KOPT-K1 (cell line): Measurements from ENCODE around the gene TMEM128.

Experiments
- H3K27ac ChIP-seq: fragments of 200-600 bp; sonication (generic); 2 replicates; pipeline ENCODE4 v1.5.1; 2016; ENCODE audit warnings: antibody characterized with exemption, mild to moderate bottlenecking, low read depth, low read length; ENCODE audit not compliant: poor library complexity, severe bottlenecking
- H3K36me3 ChIP-seq: fragments of 200-600 bp; sonication (generic); 2 replicates; pipeline ENCODE4 v1.5.1; 2017; ENCODE audit warnings: antibody characterized with exemption, mild to moderate bottlenecking, low read length, moderate library complexity; ENCODE audit not compliant: insufficient read depth
- H3K9me3 ChIP-seq: fragments of 200-600 bp; sonication (generic); 2 replicates; pipeline ENCODE4 v1.5.1; 2017; ENCODE audit warnings: antibody characterized with exemption, low read length, mild to moderate bottlenecking; ENCODE audit not compliant: insufficient read depth, poor library complexity, severe bottlenecking

TMEM128 gene, protein sequence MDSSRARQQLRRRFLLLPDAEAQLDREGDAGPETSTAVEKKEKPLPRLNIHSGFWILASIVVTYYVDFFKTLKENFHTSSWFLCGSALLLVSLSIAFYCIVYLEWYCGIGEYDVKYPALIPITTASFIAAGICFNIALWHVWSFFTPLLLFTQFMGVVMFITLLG

DNA sequence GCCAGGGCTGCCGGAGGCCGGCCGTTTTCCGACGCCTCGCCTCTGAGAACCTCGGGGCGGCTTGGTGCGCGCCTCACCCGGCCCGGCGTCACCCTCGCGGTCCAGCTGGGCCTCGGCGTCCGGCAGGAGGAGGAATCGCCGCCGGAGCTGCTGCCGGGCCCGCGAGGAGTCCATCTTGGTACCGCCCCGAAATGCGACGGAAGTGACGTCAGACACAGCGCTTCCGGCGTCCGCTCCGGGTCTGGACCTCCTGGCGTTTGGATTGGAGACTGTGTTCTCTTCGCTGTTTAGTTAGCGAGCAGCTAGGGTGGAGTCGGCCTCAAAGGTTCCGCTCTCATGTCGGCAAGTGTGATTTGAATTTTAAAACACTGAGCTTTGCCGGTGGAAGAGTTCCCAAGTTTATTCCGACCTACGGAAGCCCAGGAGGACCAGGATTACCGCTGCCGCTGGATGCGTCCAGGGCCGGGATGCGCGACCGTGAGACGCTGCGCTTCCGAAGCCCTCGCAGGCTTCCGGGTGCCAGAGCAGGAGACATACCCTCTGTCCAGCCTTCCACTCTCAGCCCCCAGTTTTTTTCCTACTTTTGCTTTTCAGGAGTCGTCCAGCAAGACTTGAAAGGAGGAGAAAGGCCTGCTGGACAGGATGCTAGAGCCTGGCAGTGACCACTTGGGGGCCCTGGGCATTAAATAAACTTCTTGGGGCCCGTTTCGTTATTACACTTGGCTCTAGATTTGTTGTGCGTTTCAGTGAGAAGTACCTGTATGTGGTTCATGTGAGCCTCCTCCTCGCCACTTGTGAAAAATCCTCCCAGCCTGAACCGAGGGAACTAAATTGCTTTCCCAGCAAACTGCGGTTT is at the start of gene TMEM128:
Gene TMEM128 (minus strand): TSS at position 195 of the 856 bp plus-strand sequence. CDS start 21 bp downstream, at position 174.
- no peaks in the 10 kb centered on the region for H3K9me3 ChIP-seq
- peak within 1 kb of the TSS; percentile 79 for H3K27ac ChIP-seq
- peaks cover 28% of the 10 kb centered on the region for H3K36me3 ChIP-seq

DNA sequence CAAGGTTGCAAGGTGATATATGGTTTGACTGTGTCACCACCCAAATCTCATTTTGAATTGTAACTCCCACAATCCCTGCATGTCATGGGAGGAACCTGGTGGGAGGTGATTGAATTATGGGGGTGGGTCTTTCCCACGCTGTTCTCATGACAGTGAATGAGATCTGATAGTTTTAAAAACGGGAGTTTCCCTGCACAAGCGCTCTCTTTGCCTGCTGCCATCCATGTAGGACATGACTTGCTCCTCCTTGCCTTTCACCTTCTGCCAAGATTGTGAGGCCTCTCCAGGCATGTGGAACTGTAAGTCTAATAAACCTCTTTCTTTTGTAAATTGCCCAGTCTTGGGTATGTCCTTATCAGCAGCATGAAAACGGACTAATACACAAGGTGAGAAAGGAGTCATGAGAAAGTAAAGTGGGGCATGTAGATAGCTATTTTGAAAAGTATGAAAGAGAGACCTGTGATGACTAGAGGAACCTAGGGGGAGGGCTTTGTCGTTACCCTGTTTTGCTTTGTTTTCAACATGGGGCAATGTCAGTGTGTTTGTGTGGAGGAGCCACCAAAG is 48.3 kb upstream of the TMEM128 start:
- peaks cover 13% of the 10 kb centered on the region for H3K9me3 ChIP-seq
- H3K27ac ChIP-seq: no peak overlapping the region
- peaks cover 21% of the 10 kb centered on the region; the same call in 1 of the 2 replicates for H3K36me3 ChIP-seq

DNA sequence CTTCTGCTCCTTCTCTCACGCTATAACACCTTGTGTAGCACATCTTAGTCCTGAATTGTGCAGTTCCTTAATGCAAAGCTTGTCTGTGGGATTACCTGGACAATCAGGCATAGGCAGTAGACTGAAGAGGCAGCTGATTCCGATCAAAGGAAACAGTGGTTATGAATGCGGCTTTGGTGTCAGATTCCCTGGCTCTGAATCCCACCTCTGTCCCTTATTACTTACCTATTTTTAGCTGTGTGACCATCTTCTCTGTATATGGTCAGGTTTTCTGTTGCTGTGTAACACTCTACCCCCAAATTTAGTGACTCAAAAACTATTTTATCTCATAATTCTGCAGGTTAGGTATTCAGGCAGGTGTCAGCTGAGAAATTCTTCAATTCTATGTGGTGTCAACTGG is 45.3 kb upstream of the TMEM128 start:
- H3K36me3 ChIP-seq: peaks cover 6% of the 10 kb centered on the region; the same call in 1 of the 2 replicates
- H3K9me3 ChIP-seq: peaks cover 13% of the 10 kb centered on the region
- no peak overlapping the region for H3K27ac ChIP-seq

DNA sequence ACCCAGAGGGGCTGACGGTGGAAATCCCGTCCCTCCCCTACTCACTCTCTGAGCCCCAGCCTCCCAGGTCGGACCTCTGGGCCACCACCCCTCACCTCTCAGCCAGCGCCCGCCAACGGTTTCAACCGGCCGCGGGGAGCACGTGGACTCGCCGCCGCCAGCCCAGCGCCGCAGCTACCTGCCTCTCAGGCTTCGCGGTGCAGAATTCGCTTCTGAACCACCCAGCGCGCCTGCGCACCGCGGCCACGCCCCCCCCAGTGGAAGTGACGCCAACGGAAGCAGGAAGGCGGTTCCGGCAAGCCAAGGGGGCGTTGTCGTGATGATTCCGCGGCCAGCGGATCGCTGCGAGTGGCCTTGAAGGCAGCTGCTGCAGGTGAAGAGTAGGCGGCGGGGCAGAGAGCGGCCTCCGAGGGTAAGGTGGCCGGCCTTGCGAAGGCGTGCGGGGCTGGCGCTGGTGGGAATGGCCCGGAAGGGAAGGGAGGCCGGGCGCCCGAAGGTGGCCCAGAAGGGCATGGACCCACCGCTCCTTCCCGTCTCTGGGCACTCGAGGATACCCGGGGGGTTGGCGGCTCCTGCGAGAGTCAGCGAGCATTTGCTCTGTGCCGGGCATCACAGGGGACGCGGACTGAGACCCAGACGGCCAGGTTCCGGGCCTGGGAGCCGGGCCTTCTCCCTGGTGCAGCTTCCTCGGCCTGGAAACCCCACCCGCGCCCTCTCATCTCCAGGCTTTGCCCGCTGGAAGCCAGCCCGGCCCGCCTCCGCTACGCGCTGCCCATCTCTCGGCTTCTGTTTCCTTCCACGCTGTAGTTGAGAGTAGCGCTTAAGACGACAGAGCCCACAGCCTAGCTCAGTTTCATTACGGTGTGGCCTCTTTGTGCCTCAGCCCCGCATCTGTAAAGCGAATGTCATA is 42.2 kb upstream of the TMEM128 start, which contains the start of the genes LYAR and ZBTB49:
Gene LYAR (minus strand): TSS at position 214 of the 910 bp plus-strand sequence. CDS start 6,412 bp downstream, outside the sequence.
Gene ZBTB49 (plus strand): TSS at position 311 of the 910 bp plus-strand sequence. CDS start 9,695 bp downstream, outside the sequence.
- peak within 1 kb of the TSS; percentile 80 for H3K27ac ChIP-seq
- peaks cover 28% of the 10 kb centered on the region for H3K36me3 ChIP-seq
- H3K9me3 ChIP-seq: peaks cover 3% of the 10 kb centered on the region

DNA sequence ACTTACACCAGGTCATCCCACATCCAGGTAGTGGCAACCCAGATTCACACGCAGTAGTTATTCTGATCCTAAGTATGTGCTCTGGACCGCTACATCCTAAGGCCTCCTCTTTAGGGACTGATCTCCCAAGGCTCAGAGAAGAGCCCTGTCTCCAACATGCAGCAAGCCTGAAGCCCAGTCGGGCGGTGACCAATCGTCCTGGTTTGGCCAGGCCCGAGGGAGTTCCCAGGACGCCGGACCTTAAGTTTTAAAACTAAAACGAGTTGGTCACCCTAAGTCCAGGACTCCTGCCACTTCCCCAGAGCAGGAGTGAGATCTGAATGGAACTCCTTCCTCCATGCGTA is 41.5 kb upstream of the TMEM128 start:
- Histone ChIP-seq H3K27ac (peak overlapping the region; percentile 80), H3K9me3 (no peaks in the 10 kb centered on the region)

DNA sequence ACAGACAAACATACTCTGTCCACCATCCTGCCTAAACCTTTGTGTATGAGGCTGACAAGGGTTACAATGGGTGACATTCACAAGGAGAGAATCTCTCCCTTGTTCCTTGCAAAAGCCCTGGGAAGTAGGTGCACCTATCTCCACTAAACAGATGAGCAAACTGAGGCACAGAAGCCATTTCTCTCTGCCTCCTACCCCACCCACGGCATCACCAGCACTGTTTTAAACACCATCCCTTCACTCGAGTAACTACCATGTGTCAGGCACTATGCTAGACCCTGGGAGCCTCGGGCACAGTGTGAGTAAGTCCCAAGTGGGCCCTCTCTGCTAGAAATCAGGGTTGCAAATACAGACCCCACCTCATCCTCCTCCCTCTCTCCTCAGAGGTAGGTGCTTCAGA is 41.0 kb upstream of the TMEM128 start:
- Histone ChIP-seq H3K27ac (peak overlapping the region; percentile 80), H3K9me3 (no peaks in the 10 kb centered on the region), H3K36me3 (peaks cover 39% of the 10 kb centered on the region)

More for the DNA sequence above, 41.5 kb upstream of the TMEM128 start:
- H3K36me3 ChIP-seq: peaks cover 34% of the 10 kb centered on the region

DNA sequence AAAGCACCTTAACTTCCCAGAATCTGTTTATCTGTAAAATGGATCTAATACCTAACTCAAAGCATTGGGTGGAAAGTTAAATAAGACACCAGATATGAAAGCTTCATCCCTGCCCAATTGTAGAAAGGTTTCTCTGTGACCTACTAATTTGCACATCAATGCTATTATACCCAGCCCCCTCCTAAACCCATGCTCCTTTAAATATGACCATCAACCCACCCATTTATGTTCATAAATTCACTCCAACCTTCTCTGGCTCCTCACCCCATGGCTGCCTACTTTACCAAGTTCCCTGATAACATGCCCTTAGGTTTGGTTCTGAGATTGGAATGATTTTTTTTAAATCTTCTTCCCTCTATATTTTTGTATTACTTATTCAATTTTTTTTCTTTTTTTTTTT is 40.1 kb upstream of the TMEM128 start:
- peaks cover 49% of the 10 kb centered on the region for H3K36me3 ChIP-seq
- H3K9me3 ChIP-seq: no peaks in the 10 kb centered on the region
- no peak overlapping the region for H3K27ac ChIP-seq

DNA sequence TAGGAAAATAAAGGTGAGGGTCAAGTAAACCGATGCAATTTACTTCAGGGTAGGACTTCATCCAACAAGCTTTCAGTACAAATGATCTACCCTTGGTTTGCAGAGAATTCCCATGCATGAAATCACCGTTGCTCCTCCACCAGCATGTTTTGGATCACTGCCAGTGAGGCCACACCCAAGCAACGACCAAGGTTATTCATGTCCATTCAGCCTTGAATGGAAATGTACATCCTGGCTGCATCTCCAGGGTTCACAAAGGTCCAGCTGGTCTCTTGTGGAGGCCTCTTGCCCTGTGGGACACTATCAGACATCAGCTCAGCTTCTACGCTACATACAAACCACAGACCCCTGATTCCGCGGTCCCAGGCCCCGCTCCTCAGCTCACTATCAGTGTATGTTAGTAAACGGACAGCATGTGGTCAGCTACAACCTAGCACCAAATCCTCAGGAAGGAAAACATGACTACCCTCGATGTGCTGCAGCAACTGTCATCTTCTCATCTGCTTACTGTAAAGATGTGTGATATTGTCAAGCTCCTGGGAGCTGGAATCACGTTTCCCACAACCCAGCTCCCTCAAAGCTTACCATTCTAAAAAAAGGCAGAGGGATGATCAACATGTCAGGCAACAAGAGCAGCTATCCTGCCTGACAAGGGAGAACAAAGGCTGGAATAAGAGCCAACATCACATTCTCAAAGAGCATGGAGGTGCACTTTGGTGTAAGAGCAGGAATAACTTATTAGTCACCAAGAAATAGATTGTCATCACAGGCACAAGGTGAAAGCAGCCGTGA is 37.0 kb upstream of the TMEM128 start:
- H3K9me3 ChIP-seq: no peaks in the 10 kb centered on the region
- no peak overlapping the region for H3K27ac ChIP-seq
- H3K36me3 ChIP-seq: peaks cover 74% of the 10 kb centered on the region

DNA sequence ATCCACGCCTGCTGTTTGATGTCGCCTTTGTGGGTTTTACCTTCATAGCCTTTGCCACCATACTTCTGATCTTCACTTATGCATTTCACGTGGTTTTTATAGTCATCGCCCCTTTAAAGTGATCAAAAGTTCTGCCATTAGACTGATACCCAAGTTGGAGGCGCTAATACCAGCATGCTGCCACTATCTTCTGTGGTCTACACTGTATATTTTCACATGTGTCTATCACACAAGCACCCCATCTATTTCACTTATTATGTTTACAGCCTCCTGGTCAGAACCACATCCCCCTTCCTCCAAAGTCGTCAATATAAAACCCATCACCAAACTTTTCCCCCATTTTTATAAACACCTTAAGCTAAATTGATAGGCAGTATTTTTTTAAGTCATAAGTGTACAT is 33.8 kb upstream of the TMEM128 start:
- Histone ChIP-seq H3K27ac (no peak overlapping the region), H3K9me3 (no peaks in the 10 kb centered on the region), H3K36me3 (peaks cover 98% of the 10 kb centered on the region)

DNA sequence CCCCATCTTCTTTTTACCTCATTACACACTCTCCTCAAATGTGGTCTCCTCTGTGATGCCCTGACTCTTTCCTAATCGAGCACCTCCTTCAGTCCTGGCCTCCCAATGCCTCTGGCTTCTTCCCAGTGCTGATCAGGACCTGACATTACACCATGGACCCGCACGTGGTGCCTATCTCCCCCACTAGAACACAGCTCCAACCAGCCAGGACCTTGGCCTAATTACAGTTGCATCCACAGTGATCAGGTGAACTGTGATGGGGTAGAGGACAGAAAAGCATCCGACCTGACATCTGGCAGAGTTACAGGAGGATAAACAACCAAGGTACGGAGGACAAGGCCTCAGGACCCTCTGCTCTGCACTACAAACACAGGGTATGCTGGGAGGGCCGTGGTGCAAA is 29.5 kb upstream of the TMEM128 start:
- Histone ChIP-seq H3K9me3 (no peaks in the 10 kb centered on the region), H3K36me3 (peaks cover 100% of the 10 kb centered on the region), H3K27ac (no peak overlapping the region)

DNA sequence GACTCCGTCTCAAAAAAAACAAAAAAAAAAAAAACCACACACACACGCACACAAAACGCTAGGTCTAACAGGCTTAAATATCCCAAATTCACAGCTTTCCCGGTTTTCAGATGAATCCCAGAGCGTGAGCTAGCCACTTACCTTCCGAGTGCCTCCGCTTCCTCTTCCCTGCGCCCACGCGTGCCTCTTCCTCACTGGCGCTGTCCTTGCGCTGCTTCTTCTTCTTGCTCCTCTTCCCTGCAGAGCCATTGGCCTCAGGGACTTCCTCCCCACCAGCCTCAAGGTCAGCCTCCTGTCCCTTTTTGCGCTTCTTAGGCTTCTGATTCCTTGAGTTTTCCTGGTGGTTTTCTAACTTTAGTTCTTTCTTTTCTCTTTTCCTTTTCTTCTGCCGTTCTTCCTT is 26.2 kb upstream of the TMEM128 start:
- H3K9me3 ChIP-seq: no peaks in the 10 kb centered on the region
- no peak overlapping the region for H3K27ac ChIP-seq
- peaks cover 97% of the 10 kb centered on the region for H3K36me3 ChIP-seq

DNA sequence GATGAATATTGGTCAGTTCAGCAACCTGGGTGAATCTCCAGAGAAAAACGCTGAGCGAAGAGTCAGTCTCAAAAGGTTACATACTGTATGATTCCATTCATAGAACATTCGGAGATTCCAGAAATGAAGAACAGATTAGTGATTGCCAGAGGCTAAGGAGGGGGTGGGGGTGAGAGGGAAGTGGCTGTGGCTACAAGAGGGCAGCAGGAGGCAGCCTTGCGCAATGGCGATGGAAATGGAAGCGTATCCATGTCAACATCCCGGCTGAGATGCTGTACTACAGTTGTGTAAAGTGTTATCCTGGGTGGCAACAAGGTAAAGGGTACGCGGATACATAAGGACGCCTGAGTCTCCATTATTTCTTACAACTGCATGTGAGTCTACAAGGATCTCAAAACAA is 23.9 kb upstream of the TMEM128 start:
- no peaks in the 10 kb centered on the region for H3K9me3 ChIP-seq
- H3K27ac ChIP-seq: no peak overlapping the region
- peaks cover 97% of the 10 kb centered on the region for H3K36me3 ChIP-seq

DNA sequence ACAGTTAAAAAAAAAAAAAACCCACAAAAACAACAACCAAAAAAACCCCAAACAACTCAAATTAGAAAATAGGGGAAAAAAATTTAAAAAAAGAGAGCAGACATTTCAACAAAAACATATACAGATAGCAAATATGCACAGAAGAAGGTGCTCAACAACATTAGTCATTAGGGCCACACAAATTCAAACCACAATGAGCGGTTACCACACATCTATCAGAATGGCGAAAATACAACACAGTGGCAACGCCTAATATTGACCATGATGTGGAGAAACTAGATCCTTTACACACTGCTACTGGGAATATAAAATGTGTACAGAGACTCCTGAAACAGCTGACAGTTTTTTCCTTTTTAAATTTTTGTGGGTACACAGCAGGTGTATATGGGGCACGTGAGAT is 22.5 kb upstream of the TMEM128 start:
- no peaks in the 10 kb centered on the region for H3K9me3 ChIP-seq
- no peak overlapping the region for H3K27ac ChIP-seq
- H3K36me3 ChIP-seq: peaks cover 90% of the 10 kb centered on the region

DNA sequence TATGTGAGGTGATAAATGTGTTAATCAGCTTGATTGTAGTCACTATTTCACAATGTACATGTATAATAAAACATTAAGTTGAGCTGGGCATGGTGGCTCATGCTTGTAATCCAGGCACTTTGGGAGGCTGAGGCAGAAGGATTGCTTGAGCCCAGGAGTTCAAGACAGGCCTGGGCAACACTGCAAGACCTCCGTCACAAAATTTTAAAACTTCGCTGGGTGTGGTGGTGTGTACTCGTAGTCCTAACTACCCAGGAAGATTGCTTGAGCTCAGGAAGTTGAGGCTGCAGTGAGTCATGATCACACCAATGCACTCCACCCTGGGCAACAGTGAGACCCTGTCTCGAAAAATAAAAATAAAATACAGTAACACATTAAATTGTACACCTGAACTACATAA is 21.8 kb upstream of the TMEM128 start:
- Histone ChIP-seq H3K9me3 (no peaks in the 10 kb centered on the region), H3K27ac (no peak overlapping the region), H3K36me3 (peaks cover 83% of the 10 kb centered on the region)
